Esophagus (tissue), 2 donors: Measurements from ENCODE around the gene FAM200C. TPM values are rescaled to one million over a fixed set of nuclear protein-coding genes. Genes with fewer than 3 reads are reported as not detected.
A peak's percentile ranks its signal among the peaks of the same experiment; 100 is the strongest.

Experiments used
- H3K27ac ChIP-seq, 2 donors: one replicate each; pipeline ENCODE4 v1.5.1; 2013; ENCODE audit warnings: low read depth in 2 of 2, mild to moderate bottlenecking in 2 of 2, inconsistent platforms in 1 of 2, low read length in 1 of 2, moderate library complexity in 1 of 2
- H3K27me3 ChIP-seq, 2 donors: one replicate each; pipeline ENCODE4 v1.6.1; 2013; ENCODE audit warnings: low read length in 2 of 2, control low read depth in 1 of 2, mild to moderate bottlenecking in 1 of 2; ENCODE audit not compliant: insufficient read depth in 2 of 2, control insufficient read depth in 1 of 2
- H3K36me3 ChIP-seq, 2 donors: one replicate each; pipeline ENCODE4 v1.6.1; 2013; ENCODE audit warnings: low read length in 1 of 2; ENCODE audit not compliant: control insufficient read depth in 2 of 2, insufficient read depth in 2 of 2
- H3K4me1 ChIP-seq, 2 donors: one replicate each; pipeline ENCODE4 v1.6.1; 2013; ENCODE audit warnings: low read length in 1 of 2; ENCODE audit not compliant: control insufficient read depth in 2 of 2, insufficient read depth in 2 of 2
- H3K4me3 ChIP-seq, 2 donors: one replicate each; pipeline ENCODE4 v1.5.1; 2013; ENCODE audit warnings: low read length in 2 of 2, mild to moderate bottlenecking in 2 of 2, low read depth in 1 of 2, moderate library complexity in 1 of 2
- H3K9me3 ChIP-seq, 2 donors: one replicate each; pipeline ENCODE4 v1.6.1; 2013; ENCODE audit warnings: mild to moderate bottlenecking in 2 of 2, low read depth in 1 of 2, low read length in 1 of 2, moderate library complexity in 1 of 2; ENCODE audit not compliant: control insufficient read depth in 2 of 2, insufficient read depth in 1 of 2
- WGBS, 2 donors: extraction: QIAGEN DNeasy Blood & Tissue Kit; methylation state at CpG; one replicate each; pipeline ENCODE4 v1.1.7; 2013; 5-methylcytosine and 5-hydroxymethylcytosine counted together
- polyA plus RNA-seq, 2 donors: library from polyadenylated mRNA; stranded (reverse); fragments of 200-250 nt; gene quantifications; one replicate each; pipeline ENCODE4 v1.2.3, GENCODE V29; 2013
- donor health status: healthy with polysubstance abuse.
- donor health status: Bipolar disorder and iron deficiency.

Gene FAM200C
- polyA plus RNA-seq, result 1 to 10 TPM in 1 of 2 donors, under 1 TPM in 1; 0.93 to 1.9 TPM

DNA sequence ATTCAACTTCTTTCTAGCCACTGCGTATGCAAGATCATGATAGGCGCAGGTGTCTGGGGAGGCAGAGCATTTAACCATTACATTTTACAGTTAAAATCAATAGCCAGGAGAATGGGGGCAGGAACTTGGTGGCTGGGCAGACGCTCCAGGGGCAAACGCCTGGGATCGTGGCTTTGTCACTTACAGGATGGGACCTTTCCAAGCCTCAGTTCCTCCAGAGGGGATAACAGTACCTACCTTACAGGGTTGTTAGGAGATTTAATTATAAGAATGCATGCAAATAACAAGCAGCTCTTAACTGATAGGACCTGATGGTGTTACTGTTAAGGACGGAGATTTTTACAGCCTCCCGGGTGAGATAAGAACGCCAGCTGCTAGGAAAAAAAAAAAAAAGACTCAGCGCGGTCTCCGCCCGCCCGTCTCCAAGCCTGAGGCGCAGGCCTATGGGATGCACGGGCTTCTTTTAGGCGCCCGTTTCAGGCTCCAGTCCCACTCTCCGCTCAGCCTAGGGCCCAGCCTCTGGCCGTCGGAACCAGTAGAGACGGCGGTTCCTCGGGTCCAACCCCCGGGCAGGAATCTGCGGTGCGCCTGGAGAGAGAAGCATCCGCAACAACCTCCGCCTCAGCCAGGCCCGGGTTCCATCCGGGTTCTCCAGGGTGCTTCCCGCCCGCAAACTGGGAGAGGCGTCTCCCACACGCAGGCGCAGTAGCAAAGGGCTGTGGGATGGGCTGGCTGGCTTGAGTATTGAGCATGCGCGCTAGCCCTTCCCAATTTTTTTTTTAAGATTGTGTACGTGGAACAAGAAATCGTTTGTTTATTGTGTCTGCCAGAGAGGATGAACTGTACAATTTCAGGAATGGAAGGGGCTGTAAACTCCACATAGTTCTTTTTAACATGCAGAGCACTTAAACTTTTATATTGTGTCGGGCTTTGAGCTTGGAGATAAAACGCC, at the start of gene FAM200C:
Gene FAM200C, minus strand, starts transcription at position 653 of the 952 bp plus-strand sequence. CDS start 4,564 bp downstream, outside the sequence.
- H3K4me1 ChIP-seq, result no peaks in the 10 kb centered on the region
- peak within 1 kb of the TSS; percentile 89 to 97 for H3K27ac ChIP-seq

DNA sequence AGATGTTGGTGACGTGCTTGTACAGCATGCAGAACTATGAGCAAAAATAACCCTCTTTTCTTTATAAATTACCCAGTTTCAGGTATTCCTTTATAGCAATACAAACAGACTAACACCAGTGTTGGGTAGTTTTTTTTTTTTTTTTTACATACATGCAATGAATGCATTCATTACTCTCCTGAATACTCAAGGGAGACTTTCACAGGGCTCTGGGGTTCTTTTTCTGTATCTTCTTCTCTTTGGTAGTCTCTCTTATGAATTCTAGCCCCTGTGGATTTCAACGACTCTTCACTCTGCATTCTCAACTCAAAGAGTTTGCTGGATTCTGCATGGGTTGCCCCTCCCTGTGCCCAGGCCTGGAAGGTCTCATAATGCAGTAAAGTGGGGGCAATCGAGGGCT, 49.6 kb upstream of the FAM200C start:
- Histone ChIP-seq H3K9me3 (no peaks in the 10 kb centered on the region), H3K4me3 (no peak overlapping the region), H3K36me3 (no peaks in the 10 kb centered on the region), H3K4me1 (no peaks in the 10 kb centered on the region), H3K27me3 (no peaks in the 10 kb centered on the region), H3K27ac (no peak overlapping the region)
- WGBS, 2 donors, result 93 to 94% methylated on average over 3 of the region's 3 CpGs

More for the DNA sequence above, at the start of gene FAM200C:
- Histone ChIP-seq H3K9me3 (no peaks in the 10 kb centered on the region), H3K27me3 (no peaks in the 10 kb centered on the region), H3K4me3 (peak within 1 kb of the TSS; percentile 72 to 91), H3K36me3 (peaks cover 4% of the 10 kb centered on the region in 2 donors)
- WGBS, 2 donors, result 0 to 1% methylated on average over 40 to 41 of the region's 41 CpGs

DNA sequence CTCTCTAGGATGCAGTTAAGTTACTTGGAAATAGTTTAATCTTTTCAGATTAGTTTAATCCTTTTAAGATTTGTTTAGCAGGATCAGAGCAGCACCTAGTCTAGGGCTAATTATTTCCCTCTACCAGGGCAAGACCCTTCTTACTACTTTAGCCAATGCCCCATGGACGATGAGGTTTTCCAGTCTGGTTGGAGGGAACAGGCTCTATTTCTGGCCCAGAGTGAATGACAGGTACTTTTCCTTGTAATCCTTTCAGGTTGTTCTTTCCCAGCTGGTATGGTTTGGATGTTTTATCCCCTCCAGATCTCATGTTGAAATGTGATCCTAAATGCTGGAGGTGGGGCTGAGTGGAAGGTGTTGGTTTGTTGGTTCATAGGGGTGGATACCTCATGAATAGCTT, 49.0 kb upstream of the FAM200C start:
- H3K9me3 ChIP-seq, result no peaks in the 10 kb centered on the region
- 92 to 94% methylated on average over 1 of the region's 1 CpG for WGBS, 2 donors
- no peak overlapping the region for H3K4me3 ChIP-seq
- H3K36me3 ChIP-seq, result no peaks in the 10 kb centered on the region
- H3K27me3 ChIP-seq, result no peaks in the 10 kb centered on the region
- H3K4me1 ChIP-seq, result no peaks in the 10 kb centered on the region
- no peak overlapping the region for H3K27ac ChIP-seq

DNA sequence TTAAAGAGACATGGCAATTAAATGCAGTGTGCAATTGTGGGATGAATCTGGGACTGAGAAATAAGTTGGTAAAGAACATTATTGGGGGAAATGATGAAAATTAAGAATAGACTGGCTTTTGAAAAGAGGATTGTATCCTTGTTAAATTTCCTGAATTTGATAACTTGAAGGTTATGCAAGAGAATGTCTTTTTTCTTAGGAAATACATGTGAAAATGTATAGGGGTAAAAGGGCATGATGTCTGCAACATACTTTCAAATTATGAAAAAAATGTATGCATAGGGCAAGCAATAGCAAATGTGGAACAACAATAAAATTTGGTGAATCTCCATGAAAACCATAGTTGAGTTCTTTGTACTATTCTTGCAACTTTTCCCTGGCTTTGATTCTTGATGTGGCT, 45.9 kb upstream of the FAM200C start:
- Histone ChIP-seq H3K27me3 (no peaks in the 10 kb centered on the region), H3K4me1 (no peaks in the 10 kb centered on the region), H3K9me3 (no peaks in the 10 kb centered on the region), H3K27ac (no peak overlapping the region), H3K4me3 (no peak overlapping the region), H3K36me3 (no peaks in the 10 kb centered on the region)

DNA sequence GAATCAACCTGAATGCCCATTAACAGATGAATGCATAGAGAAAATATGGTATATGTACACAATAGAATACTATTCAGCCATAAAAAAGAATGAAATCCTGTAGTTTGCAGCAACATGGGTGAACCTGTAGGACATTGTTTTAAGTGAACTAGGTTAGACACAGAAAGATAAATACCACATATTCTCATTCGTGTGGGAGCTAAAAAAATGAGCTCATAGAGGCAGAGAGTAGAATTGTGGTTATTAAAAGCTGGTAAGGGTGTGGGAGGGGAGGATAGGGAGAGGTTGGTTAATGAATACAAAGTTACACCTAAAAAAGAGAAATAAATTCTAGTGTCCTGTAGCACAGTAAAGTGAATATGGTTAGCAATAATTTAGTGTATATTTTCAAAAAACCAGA, 45.3 kb upstream of the FAM200C start:
- H3K27me3 ChIP-seq, result no peaks in the 10 kb centered on the region
- H3K4me3 ChIP-seq, result no peak overlapping the region
- no peak overlapping the region for H3K27ac ChIP-seq
- WGBS, 2 donors, result 70 to 74% methylated on average over 1 of the region's 1 CpG
- H3K36me3 ChIP-seq, result no peaks in the 10 kb centered on the region
- no peaks in the 10 kb centered on the region for H3K9me3 ChIP-seq
- H3K4me1 ChIP-seq, result no peaks in the 10 kb centered on the region

DNA sequence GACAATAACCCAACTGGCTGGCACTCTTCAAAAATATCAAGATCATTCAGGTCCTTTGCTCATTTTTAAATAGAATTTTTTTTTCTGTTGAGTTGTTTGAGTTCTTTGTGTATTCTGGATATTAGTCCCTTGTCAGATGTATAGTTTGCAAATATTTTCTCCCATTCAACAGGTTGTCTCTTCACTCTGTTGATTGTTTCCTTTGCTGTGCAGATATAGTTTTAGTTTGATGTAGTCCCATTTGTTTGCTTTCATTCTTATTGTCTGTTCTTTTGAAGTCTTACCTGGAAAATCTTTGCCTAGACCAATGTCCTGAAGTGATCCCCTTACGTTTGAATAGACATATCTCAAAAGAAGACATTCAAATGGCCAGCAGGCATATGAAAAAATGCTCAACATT, 44.6 kb upstream of the FAM200C start:
- Histone ChIP-seq H3K27me3 (no peaks in the 10 kb centered on the region), H3K36me3 (no peaks in the 10 kb centered on the region), H3K27ac (no peak overlapping the region), H3K4me1 (no peaks in the 10 kb centered on the region), H3K9me3 (no peaks in the 10 kb centered on the region), H3K4me3 (no peak overlapping the region)
- 69 to 71% methylated on average over 1 of the region's 1 CpG for WGBS, 2 donors

DNA sequence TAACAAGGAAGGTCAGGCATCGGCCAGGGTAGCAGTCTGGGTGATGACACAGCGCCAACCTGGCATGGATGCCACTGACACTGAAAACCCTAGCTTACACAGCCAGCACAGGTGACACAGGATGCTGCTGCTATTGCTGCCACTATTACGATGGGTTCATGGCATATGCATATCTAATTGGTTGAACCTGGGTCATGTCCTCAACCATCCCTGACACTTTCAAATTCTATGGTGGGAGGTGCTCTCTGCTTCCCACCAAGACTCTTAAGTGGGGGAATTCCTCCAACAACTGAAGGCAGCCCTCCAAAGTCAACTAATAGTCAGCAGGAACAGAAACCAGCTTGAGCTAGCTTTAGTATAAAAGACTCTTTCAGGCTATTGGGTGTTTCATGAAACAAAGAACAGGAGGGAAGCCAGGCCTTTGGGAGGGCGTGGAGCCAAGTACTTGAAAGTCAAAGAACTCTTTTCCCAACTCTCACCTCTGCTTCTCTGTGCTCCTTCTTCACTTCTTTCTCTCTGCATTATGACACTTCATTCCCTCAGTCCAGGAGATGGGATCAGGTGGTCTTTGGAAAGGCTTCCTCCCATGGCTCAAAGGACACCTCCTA, 43.1 kb upstream of the FAM200C start:
- Histone ChIP-seq H3K4me3 (no peak overlapping the region), H3K4me1 (peaks cover 0 to 4% of the 10 kb centered on the region in 2 donors), H3K9me3 (no peaks in the 10 kb centered on the region), H3K27me3 (no peaks in the 10 kb centered on the region), H3K36me3 (no peaks in the 10 kb centered on the region), H3K27ac (no peak overlapping the region)
- 60% methylated on average over 4 of the region's 4 CpGs for WGBS, 2 donors

DNA sequence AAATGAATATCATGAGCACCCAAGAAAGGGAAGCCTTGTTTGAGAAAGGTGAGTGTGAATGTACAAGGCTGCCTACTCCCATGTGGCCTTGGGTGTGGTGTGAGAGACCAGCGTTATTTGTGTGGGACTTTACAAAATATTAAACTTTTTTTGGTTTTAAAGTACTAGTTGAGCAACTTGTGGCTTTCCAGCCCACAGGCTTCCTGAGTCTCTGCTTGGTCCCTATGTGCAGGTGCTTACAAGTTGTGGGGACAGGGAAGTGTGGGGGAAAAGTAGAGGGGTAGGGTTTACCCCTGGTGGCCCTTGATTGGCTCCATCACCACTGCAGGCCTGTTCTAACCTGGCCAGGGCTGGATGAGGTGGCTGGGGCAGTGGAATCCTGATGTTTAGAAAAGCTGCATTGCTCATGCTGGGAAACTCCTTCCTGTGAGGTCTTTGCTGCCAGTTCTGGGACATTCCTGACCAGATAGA, 41.5 kb upstream of the FAM200C start:
- H3K9me3 ChIP-seq, result no peaks in the 10 kb centered on the region
- 27 to 56% methylated on average over 1 of the region's 1 CpG for WGBS, 2 donors
- H3K27me3 ChIP-seq, result no peaks in the 10 kb centered on the region
- H3K27ac ChIP-seq, result no peak overlapping the region
- H3K36me3 ChIP-seq, result no peaks in the 10 kb centered on the region
- peaks cover 0 to 4% of the 10 kb centered on the region in 2 donors for H3K4me1 ChIP-seq
- H3K4me3 ChIP-seq, result no peak overlapping the region

DNA sequence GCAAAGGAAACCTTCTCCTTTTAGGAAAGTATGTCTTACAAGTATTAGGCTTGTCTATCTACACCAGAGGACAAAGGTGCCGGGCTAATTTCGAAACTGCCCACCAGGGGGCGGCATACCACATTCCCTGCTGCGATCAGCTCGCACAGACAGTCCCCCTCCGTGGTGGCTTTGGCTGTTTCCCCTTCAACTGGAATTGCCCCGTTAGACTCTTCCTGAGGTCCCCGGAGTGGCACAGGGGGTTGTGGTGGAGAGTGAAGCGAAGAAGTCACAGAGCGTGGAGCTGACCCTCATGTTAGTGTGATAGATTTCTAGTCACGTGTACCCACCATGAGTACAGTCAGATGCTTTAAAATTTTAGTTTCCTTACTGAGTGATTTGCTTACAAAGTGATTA, 39.3 kb upstream of the FAM200C start:
- no peaks in the 10 kb centered on the region for H3K9me3 ChIP-seq
- H3K4me1 ChIP-seq, result peaks cover 0 to 4% of the 10 kb centered on the region in 2 donors
- H3K36me3 ChIP-seq, result no peaks in the 10 kb centered on the region
- H3K27ac ChIP-seq, result peak overlapping the region in 1 of 2 donors; percentile 41
- peak overlapping the region; percentile 35 to 44 for H3K4me3 ChIP-seq
- no peaks in the 10 kb centered on the region for H3K27me3 ChIP-seq
- 1% methylated on average over 11 of the region's 11 CpGs for WGBS, 2 donors
